Spinal cord (tissue), 10 donors: ENCODE data around the gene HBEGF. TPM values are rescaled to one million over a fixed set of nuclear protein-coding genes. Genes with fewer than 3 reads are reported as not detected.

Experiments
- DNase-seq, 6 donors: peaks; one replicate each; pipeline versions ENCODE4 v3.0.0 to v3.0.0-alpha.2; 2013 to 2015; ENCODE audit warnings: low spot score in 6 of 6, low read depth in 4 of 6
- H3K27ac ChIP-seq: one replicate; pipeline ENCODE4 v1.5.1; 2013; ENCODE audit warnings: low read depth, low read length, control low read depth
- H3K27me3 ChIP-seq: one replicate; pipeline ENCODE4 v1.6.1; 2013; ENCODE audit warnings: low read length; ENCODE audit not compliant: control insufficient read depth, insufficient read depth
- H3K36me3 ChIP-seq: one replicate; pipeline ENCODE4 v1.6.1; 2013; ENCODE audit warnings: low read length; ENCODE audit not compliant: control insufficient read depth, insufficient read depth
- H3K4me1 ChIP-seq: one replicate; pipeline ENCODE4 v1.6.1; 2013; ENCODE audit warnings: low read length; ENCODE audit not compliant: control insufficient read depth, insufficient read depth
- H3K4me3 ChIP-seq: one replicate; pipeline ENCODE4 v1.5.1; 2013; ENCODE audit warnings: low read depth, low read length, control low read depth
- H3K9me3 ChIP-seq: one replicate; pipeline ENCODE4 v1.6.1; 2013; ENCODE audit warnings: low read length; ENCODE audit not compliant: control insufficient read depth, insufficient read depth
- WGBS: methylation state at CpG from one replicate; pipeline ENCODE4 v1.1.5; 2013; ENCODE audit warnings: missing lambda C conversion rate; ENCODE audit not compliant: insufficient coverage; 5-methylcytosine and 5-hydroxymethylcytosine counted together
- polyA plus RNA-seq, 2 donors: library from polyadenylated mRNA; unstranded; fragments of 120-200 nt; gene quantifications; one replicate each; pipeline ENCODE4 v1.2.1, GENCODE V29; 2013; ENCODE audit not compliant: insufficient read length in 2 of 2
- total RNA-seq, 2 donors: library from RNA; depleted of rRNA in 1 of 2; stranded (reverse); fragments of 120-200 nt in 1 of 2; fragments of >200 nt in 1 of 2; gene quantifications; one replicate each; pipeline versions ENCODE4 v1.2.3 to v1.2.4, GENCODE V29; 2013 to 2014
- donor health status: healthy.

Gene HBEGF
- total and polyA plus RNA-seq, 4 donors: 12.3 to 30.0 (median 21.6) TPM

- H3K4me1 ChIP-seq: peaks cover 9% of the 10 kb centered on the region
- 100% methylated on average over 1 of the region's 8 CpGs for WGBS
- H3K27ac ChIP-seq: no peak overlapping the region
- DNase-seq: no peak
- no peak overlapping the region for H3K4me3 ChIP-seq
- no peaks in the 10 kb centered on the region for H3K9me3 ChIP-seq
- H3K27me3 ChIP-seq: no peaks in the 10 kb centered on the region
- H3K36me3 ChIP-seq: peaks cover 2% of the 10 kb centered on the region
These were observed 18.2 kb downstream of the HBEGF start for GRCh38 chr5:140328036-140328764.

GRCh38 chr5:140327589-140327988, 18.8 kb downstream of the HBEGF start:
- H3K4me3 ChIP-seq: no peak overlapping the region
- DNase-seq: peak in 2 of 6 donors; percentile 1 to 35
- H3K4me1 ChIP-seq: peaks cover 15% of the 10 kb centered on the region
- no CpG with 5 or more reads among the region's 2 CpGs for WGBS
- H3K27me3 ChIP-seq: no peaks in the 10 kb centered on the region
- no peak overlapping the region for H3K27ac ChIP-seq
- H3K9me3 ChIP-seq: no peaks in the 10 kb centered on the region
- H3K36me3 ChIP-seq: no peaks in the 10 kb centered on the region

GRCh38 chr5:140325486-140325885, 20.9 kb downstream of the HBEGF start:
- DNase-seq: no peak
- no peaks in the 10 kb centered on the region for H3K36me3 ChIP-seq
- WGBS: 100% methylated on average over 1 of the region's 3 CpGs
- H3K9me3 ChIP-seq: no peaks in the 10 kb centered on the region
- peaks cover 26% of the 10 kb centered on the region for H3K4me1 ChIP-seq
- no peak overlapping the region for H3K4me3 ChIP-seq
- no peaks in the 10 kb centered on the region for H3K27me3 ChIP-seq
- peak overlapping the region; percentile 61 for H3K27ac ChIP-seq

- H3K4me3 ChIP-seq: no peak overlapping the region
- peak overlapping the region; percentile 61 for H3K27ac ChIP-seq
- peaks cover 26% of the 10 kb centered on the region for H3K4me1 ChIP-seq
- no peaks in the 10 kb centered on the region for H3K9me3 ChIP-seq
- DNase-seq: peak in 1 of 6 donors; percentile 31
- no peaks in the 10 kb centered on the region for H3K36me3 ChIP-seq
- WGBS: no CpG with 5 or more reads among the region's 1 CpG
- H3K27me3 ChIP-seq: no peaks in the 10 kb centered on the region
These were observed 21.7 kb downstream of the HBEGF start for GRCh38 chr5:140324617-140325241.

GRCh38 chr5:140324041-140324600, 22.3 kb downstream of the HBEGF start:
- WGBS: 83% methylated on average over 2 of the region's 5 CpGs
- Histone ChIP-seq H3K4me1 (peaks cover 26% of the 10 kb centered on the region), H3K27ac (peak overlapping the region; percentile 61), H3K9me3 (no peaks in the 10 kb centered on the region), H3K4me3 (no peak overlapping the region), H3K36me3 (no peaks in the 10 kb centered on the region), H3K27me3 (no peaks in the 10 kb centered on the region)
- no peak for DNase-seq

- H3K27ac ChIP-seq: peak overlapping the region; percentile 87
- H3K9me3 ChIP-seq: no peaks in the 10 kb centered on the region
- H3K36me3 ChIP-seq: no peaks in the 10 kb centered on the region
- peak in 5 of 6 donors; percentile 47 to 85 (median 54) for DNase-seq
- no peak overlapping the region for H3K4me3 ChIP-seq
- WGBS: 21% methylated on average over 8 of the region's 9 CpGs
- H3K4me1 ChIP-seq: peaks cover 26% of the 10 kb centered on the region
- no peaks in the 10 kb centered on the region for H3K27me3 ChIP-seq
These were observed 23.4 kb downstream of the HBEGF start for GRCh38 chr5:140322751-140323731.

- WGBS: 79% methylated on average over 2 of the region's 2 CpGs
These were observed 24.6 kb downstream of the HBEGF start for GRCh38 chr5:140321796-140322195.

GRCh38 chr5:140319833-140320232, 26.6 kb downstream of the HBEGF start:
- H3K9me3 ChIP-seq: no peaks in the 10 kb centered on the region
- WGBS: no CpG with 5 or more reads among the region's 1 CpG
- no peak overlapping the region for H3K27ac ChIP-seq
- H3K27me3 ChIP-seq: no peaks in the 10 kb centered on the region
- H3K4me3 ChIP-seq: no peak overlapping the region
- no peaks in the 10 kb centered on the region for H3K36me3 ChIP-seq
- H3K4me1 ChIP-seq: peaks cover 26% of the 10 kb centered on the region
- DNase-seq: no peak

More at GRCh38 chr5:140321796-140322195, 24.6 kb downstream of the HBEGF start:
- H3K36me3 ChIP-seq: no peaks in the 10 kb centered on the region
- H3K4me1 ChIP-seq: peaks cover 26% of the 10 kb centered on the region
- no peaks in the 10 kb centered on the region for H3K27me3 ChIP-seq
- no peak overlapping the region for H3K4me3 ChIP-seq
- DNase-seq: peak in 1 of 6 donors; percentile 27
- H3K9me3 ChIP-seq: no peaks in the 10 kb centered on the region
- H3K27ac ChIP-seq: no peak overlapping the region

- Histone ChIP-seq H3K27ac (no peak overlapping the region), H3K36me3 (no peaks in the 10 kb centered on the region), H3K4me1 (peaks cover 22% of the 10 kb centered on the region), H3K4me3 (no peak overlapping the region), H3K27me3 (no peaks in the 10 kb centered on the region), H3K9me3 (no peaks in the 10 kb centered on the region)
- no peak for DNase-seq
- WGBS: 87% methylated on average over 4 of the region's 4 CpGs
These were observed 27.6 kb downstream of the HBEGF start for GRCh38 chr5:140318792-140319191.
